Kidney capillary endothelial cell (primary cell): ENCODE measurements around the gene HIPK1.
"Not testable (repeated sequence)": the region's sequence is repeated elsewhere in the genome, so short reads cannot be mapped to it uniquely, and the experiment has no call there.

Experiments
- DNase-seq: peaks from one replicate; pipeline ENCODE4 v3.0.0-alpha.2; 2018; ENCODE audit warnings: low spot score

HIPK1 gene

GRCh38 chr1:114011796-114012195 is 82.7 kb downstream of the HIPK1 start:
- no peak for DNase-seq

GRCh38 chr1:114015075-114015474 is 86.0 kb downstream of the HIPK1 start:
- DNase-seq, result peak; percentile 22

- not testable (repeated sequence) for DNase-seq
Measured at GRCh38 chr1:114019724-114020123, 90.6 kb downstream of the HIPK1 start.

- DNase-seq, result no peak
Measured at GRCh38 chr1:114021665-114022099, 92.6 kb downstream of the HIPK1 start.

GRCh38 chr1:114022877-114023276 is 93.8 kb downstream of the HIPK1 start:
- no peak for DNase-seq

- no peak for DNase-seq
Measured at GRCh38 chr1:114023377-114023776, 94.3 kb downstream of the HIPK1 start.

- no peak for DNase-seq
Measured at GRCh38 chr1:114024049-114024448, 94.9 kb downstream of the HIPK1 start.

GRCh38 chr1:114025609-114026401 is 96.7 kb downstream of the HIPK1 start:
- no peak for DNase-seq

GRCh38 chr1:114026797-114027196 is 97.7 kb downstream of the HIPK1 start:
- no peak for DNase-seq
